Measurements from ENCODE around the gene TXNDC2.

Gene TXNDC2

DNA sequence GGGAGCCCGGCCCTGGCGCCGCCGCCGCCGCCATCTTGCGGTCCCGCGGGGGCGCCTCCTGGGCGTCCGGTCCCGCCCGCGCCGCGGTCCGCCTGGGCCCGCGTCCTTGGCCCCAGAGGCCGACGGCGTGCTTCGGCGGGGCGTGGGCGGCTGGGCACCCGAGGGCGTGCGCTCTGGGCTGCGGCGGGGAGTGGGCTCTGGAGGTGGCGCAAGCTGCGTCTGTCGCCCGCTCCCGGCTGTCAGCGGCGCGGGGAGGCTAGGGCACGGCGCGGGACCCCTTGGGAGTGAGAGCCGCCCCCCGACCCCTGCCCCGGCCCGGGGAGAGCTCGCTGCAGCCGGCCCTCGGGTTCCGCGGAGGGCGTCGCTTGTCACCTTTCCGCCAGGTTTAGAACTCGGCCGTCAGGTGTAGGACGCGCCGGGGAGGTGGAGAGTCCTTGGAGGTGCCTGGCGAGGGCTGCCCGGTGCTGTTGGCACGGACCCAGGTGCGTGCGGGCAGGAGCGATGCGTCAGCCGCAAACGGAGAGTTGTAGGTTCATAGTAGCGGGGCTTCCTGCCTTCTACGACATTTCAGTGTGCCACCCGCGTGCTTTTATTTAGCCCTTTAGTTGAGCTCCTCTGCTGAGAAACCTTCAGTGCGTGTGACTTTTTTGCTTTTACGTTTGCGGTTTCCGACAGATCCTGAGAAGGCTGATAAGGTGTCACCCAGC lies 29.0 kb downstream of the TXNDC2 start:
- H3K9me3 ChIP-seq (replicated peaks; ENCODE audit: insufficient read depth, low read length), result no peaks in the 10 kb centered on the region
- no peaks in the 10 kb centered on the region for H3K27me3 ChIP-seq (replicated peaks; ENCODE audit: insufficient read depth, low read length)
- H3K4me3 ChIP-seq (ENCODE audit: low read length), result peak overlapping the region; percentile 85
- H3K4me1 ChIP-seq (ENCODE audit: low read length), result peaks cover 28% of the 10 kb centered on the region
- no peaks in the 10 kb centered on the region for H3K9me2 ChIP-seq (replicated peaks; ENCODE audit: insufficient read depth, low read length)
- H4K20me1 ChIP-seq (ENCODE audit: insufficient read depth, low read length), result peaks cover 46% of the 10 kb centered on the region
- peak overlapping the region; percentile 72 for H3K4me2 ChIP-seq (ENCODE audit: low read depth, low read length)
- H2AFZ ChIP-seq (ENCODE audit: low read length), result 0 out of 2 replicates have a peak overlapping the region, but pooled peaks have one; percentile 30
- peak overlapping the region; percentile 84 for H3K27ac ChIP-seq (ENCODE audit: low read length)
- peak; percentile 83 for DNase-seq
- H3K79me2 ChIP-seq (ENCODE audit: low read length), result peaks cover 56% of the 10 kb centered on the region
- peak overlapping the region; percentile 85 for H3K9ac ChIP-seq (ENCODE audit: low read length)
- H3K36me3 ChIP-seq (replicated peaks; ENCODE audit: insufficient read depth, low read length), result no peaks in the 10 kb centered on the region
- TF ChIP-seq, protein P1, sequence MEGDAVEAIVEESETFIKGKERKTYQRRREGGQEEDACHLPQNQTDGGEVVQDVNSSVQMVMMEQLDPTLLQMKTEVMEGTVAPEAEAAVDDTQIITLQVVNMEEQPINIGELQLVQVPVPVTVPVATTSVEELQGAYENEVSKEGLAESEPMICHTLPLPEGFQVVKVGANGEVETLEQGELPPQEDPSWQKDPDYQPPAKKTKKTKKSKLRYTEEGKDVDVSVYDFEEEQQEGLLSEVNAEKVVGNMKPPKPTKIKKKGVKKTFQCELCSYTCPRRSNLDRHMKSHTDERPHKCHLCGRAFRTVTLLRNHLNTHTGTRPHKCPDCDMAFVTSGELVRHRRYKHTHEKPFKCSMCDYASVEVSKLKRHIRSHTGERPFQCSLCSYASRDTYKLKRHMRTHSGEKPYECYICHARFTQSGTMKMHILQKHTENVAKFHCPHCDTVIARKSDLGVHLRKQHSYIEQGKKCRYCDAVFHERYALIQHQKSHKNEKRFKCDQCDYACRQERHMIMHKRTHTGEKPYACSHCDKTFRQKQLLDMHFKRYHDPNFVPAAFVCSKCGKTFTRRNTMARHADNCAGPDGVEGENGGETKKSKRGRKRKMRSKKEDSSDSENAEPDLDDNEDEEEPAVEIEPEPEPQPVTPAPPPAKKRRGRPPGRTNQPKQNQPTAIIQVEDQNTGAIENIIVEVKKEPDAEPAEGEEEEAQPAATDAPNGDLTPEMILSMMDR (IDR thresholded peaks at IDR 0.05; ENCODE audit: low read length), result no peak
- no peak for TF ChIP-seq EZH2phosphoT487 (IDR thresholded peaks at IDR 0.05; ENCODE audit: low read length)
- no peak for TF ChIP-seq EZH2 (optimal IDR thresholded peaks at IDR 0.05; ENCODE audit: low read depth, low read length)
- peaks cover 9% of the 10 kb centered on the region; the same call in 1 of the 2 replicates for H3F3A ChIP-seq (ENCODE audit: insufficient read depth, low read length)

DNA sequence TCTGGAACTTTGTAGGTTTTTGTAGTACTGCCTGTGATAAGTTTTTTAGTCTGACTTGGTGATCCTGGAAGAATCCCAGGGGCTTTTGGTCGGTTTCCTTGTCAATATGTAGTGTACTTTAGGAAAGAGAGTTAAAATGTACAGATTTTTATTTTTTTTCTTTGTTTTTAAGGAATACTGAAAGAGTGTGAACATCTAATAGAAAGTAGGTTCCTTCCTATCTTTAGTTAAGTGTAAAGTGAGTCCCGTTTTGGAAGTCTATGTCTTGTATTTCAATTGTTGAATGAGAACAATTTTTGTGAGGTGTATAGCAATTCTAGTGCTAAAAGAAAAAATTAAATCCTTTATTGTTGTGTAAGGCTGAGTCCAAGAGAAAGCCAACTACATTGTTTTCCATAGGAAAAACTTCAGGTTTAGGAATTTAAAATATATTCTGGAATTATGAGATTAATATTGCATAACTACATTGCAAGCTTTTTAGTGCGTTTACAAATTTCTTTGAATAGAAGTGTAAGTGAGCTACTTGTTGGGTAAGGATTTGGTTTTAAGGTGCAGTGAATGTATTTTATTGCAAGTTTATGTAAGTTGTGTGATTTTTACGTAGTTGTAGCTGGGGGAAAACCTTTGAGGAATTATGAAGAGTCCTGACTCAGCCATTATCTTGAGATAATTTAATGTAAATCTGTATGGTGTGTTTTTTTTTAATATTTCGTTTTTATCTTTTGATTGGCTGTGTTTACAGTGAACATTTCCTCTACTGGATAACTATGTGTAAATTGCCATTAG lies 29.7 kb downstream of the TXNDC2 start:
- Histone ChIP-seq H3K36me3 (replicated peaks; ENCODE audit: insufficient read depth, low read length) (no peaks in the 10 kb centered on the region), H3K4me2 (ENCODE audit: low read depth, low read length) (peak overlapping the region; percentile 72), H3K79me2 (ENCODE audit: low read length) (peaks cover 64% of the 10 kb centered on the region), H3F3A (ENCODE audit: insufficient read depth, low read length) (peaks cover 9% of the 10 kb centered on the region; the same call in 1 of the 2 replicates), H2AFZ (ENCODE audit: low read length) (no peak overlapping the region), H4K20me1 (ENCODE audit: insufficient read depth, low read length) (peaks cover 54% of the 10 kb centered on the region), H3K9me3 (replicated peaks; ENCODE audit: insufficient read depth, low read length) (no peaks in the 10 kb centered on the region), H3K9ac (ENCODE audit: low read length) (peak overlapping the region; percentile 85), H3K9me2 (replicated peaks; ENCODE audit: insufficient read depth, low read length) (no peaks in the 10 kb centered on the region), H3K27me3 (replicated peaks; ENCODE audit: insufficient read depth, low read length) (no peaks in the 10 kb centered on the region), H3K4me1 (ENCODE audit: low read length) (peaks cover 29% of the 10 kb centered on the region), H3K27ac (ENCODE audit: low read length) (peak overlapping the region; percentile 84), H3K4me3 (ENCODE audit: low read length) (peak overlapping the region; percentile 85)
- TF ChIP-seq EZH2phosphoT487 (IDR thresholded peaks at IDR 0.05; ENCODE audit: low read length) (no peak), EZH2 (optimal IDR thresholded peaks at IDR 0.05; ENCODE audit: low read depth, low read length) (no peak)
- TF ChIP-seq, protein P1 (IDR thresholded peaks at IDR 0.05; ENCODE audit: low read length), result no peak
- no peak for DNase-seq

DNA sequence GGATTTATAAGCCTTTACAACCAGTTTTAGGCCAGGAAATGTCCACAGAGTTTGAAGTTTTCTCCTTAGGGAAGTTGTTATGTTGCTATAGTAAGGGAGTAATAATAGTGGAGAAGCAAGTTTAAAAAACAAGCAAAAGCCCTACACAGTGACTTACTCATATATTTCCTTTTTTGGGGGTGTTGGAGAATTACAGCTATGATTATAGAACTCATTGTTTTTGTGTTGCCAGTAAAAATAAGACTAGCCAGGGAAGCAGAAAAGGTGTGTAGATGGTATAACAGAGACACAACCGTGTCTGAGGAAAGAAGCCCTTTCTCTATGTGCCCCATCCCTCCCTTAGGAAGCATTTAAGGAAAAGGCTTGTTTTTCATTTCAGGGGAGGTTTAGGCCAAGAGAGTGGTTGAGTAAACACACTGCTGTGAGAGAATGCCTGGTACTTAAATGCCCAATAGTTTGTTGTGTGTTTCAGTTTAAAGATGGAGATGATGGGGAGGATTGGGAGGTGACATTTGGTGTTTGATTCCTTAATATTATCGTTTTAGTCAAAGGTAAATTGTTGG lies 30.4 kb downstream of the TXNDC2 start:
- H3K27me3 ChIP-seq (replicated peaks; ENCODE audit: insufficient read depth, low read length), result no peaks in the 10 kb centered on the region
- no peak for TF ChIP-seq EZH2phosphoT487 (IDR thresholded peaks at IDR 0.05; ENCODE audit: low read length)
- TF ChIP-seq, protein P1 (IDR thresholded peaks at IDR 0.05; ENCODE audit: low read length), result no peak
- no peak for TF ChIP-seq EZH2 (optimal IDR thresholded peaks at IDR 0.05; ENCODE audit: low read depth, low read length)
- H4K20me1 ChIP-seq (ENCODE audit: insufficient read depth, low read length), result peaks cover 60% of the 10 kb centered on the region
- H3K36me3 ChIP-seq (replicated peaks; ENCODE audit: insufficient read depth, low read length), result no peaks in the 10 kb centered on the region
- H2AFZ ChIP-seq (ENCODE audit: low read length), result no peak overlapping the region
- peak overlapping the region; percentile 85; the same call in 1 of the 2 replicates for H3K9ac ChIP-seq (ENCODE audit: low read length)
- H3K27ac ChIP-seq (ENCODE audit: low read length), result no peak overlapping the region; the same call in 1 of the 2 replicates
- peak overlapping the region; percentile 72 for H3K4me2 ChIP-seq (ENCODE audit: low read depth, low read length)
- peaks cover 33% of the 10 kb centered on the region for H3K4me1 ChIP-seq (ENCODE audit: low read length)
- H3K9me2 ChIP-seq (replicated peaks; ENCODE audit: insufficient read depth, low read length), result no peaks in the 10 kb centered on the region
- H3K79me2 ChIP-seq (ENCODE audit: low read length), result peaks cover 70% of the 10 kb centered on the region
- H3K4me3 ChIP-seq (ENCODE audit: low read length), result peak overlapping the region; percentile 85
- H3F3A ChIP-seq (ENCODE audit: insufficient read depth, low read length), result peaks cover 9% of the 10 kb centered on the region; the same call in 1 of the 2 replicates
- no peak for DNase-seq
- H3K9me3 ChIP-seq (replicated peaks; ENCODE audit: insufficient read depth, low read length), result no peaks in the 10 kb centered on the region
